ENCODE results near the gene ADCK1.
A peak's percentile ranks its signal among the peaks of the same experiment; 100 is the strongest.
"Not testable (repeated sequence)": the region's sequence is repeated elsewhere in the genome, so short reads cannot be mapped to it uniquely, and the experiment has no call there.

ADCK1 gene, protein sequence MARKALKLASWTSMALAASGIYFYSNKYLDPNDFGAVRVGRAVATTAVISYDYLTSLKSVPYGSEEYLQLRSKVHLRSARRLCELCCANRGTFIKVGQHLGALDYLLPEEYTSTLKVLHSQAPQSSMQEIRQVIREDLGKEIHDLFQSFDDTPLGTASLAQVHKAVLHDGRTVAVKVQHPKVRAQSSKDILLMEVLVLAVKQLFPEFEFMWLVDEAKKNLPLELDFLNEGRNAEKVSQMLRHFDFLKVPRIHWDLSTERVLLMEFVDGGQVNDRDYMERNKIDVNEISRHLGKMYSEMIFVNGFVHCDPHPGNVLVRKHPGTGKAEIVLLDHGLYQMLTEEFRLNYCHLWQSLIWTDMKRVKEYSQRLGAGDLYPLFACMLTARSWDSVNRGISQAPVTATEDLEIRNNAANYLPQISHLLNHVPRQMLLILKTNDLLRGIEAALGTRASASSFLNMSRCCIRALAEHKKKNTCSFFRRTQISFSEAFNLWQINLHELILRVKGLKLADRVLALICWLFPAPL

DNA sequence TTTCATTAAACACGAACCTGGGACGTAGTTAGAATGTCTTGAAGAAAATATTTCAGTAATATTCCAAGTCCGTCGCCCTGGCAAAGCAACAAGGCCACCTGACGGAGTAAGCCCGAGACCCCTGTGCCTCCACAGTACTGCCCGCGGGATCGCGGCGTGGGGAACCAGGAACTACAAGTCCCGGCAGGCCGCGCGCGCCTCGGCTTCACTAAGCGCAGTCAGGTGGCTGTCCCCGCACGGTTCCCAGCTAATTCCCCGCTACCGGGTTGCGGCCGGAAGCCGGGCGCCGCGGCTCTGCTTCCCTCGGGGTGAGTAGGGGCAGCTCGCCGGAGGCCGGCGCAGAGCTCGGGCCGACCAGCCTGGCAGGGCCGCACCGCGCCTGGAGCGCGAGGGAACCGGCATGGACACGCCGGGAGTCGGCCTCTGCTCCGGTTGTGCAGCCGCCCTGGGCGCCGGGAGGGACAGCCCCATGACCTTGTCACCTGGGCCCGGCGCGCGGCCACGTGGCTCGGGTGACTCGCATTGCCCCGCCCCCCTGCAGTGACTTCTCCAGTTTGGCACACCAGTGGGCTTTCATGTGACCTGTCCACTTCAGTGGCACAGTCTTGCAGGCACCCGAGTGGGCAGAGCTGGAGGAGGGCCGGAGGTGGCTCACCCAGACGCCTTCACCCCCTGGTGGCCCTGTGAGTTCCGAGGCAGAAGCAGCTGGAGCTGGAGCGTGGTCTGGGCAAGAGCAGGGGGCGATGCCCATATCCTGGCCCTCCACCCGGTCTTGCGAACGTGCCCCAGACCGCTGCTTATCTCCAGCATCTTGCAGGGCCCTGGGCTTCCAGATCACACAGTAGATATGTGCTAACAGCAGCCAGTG, at the start of gene ADCK1:
TSS of gene ADCK1 (plus strand) at position 247 of the 868 bp plus-strand sequence. CDS start 18,870 bp downstream, outside the sequence.
- DNase-seq, result peak; percentile 84

DNA sequence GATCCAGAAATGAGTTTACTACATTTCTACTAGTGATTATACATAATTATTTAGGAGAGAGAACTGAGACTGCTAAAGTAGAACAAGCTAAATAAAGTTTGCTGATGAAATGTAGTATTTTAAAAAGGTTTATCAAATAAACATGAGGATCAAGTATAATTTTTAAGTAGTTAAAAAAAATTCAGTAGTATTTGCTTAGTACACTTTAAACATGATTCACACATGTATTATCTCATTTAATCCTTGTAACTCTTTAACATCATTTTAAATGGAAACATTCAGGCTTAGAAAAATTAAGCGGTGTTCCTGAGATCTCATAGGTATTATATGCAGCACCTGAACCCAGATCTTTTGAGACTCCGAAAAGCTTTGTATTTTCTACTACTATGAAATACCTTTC, 47.6 kb upstream of the ADCK1 start:
- no peak for DNase-seq

DNA sequence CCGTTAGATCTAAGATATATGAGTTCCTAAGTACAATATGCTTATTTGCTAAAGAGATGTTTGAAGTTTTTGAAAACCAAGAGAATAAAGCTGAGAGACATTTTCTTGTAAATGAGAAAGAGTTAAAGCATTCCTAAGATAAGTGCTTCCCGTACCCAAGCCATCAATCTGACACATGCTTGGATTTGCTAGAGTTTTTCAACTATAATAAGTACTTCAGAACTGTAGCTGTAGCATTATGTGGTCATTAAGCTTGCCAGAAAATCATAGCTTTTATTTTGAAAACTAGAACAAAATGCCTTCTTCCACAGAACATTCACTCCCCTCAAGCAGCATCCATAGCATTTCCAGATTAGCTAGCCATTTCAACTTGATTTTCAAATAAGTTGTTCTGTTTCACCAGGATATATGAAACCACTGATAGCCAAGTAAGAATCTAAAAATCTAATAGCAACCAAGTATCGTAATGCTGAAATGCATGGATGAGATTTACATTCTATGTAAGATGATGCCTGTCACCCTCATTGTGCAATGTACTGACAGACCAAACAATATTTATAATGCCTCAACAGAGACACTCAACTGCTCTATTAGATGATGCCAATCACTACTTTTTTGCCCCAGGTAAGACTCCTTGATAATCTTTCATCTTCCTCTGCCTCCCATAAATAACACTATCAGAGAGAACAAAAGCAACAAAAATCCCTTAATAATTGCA, 47.0 kb upstream of the ADCK1 start:
- no peak for DNase-seq

DNA sequence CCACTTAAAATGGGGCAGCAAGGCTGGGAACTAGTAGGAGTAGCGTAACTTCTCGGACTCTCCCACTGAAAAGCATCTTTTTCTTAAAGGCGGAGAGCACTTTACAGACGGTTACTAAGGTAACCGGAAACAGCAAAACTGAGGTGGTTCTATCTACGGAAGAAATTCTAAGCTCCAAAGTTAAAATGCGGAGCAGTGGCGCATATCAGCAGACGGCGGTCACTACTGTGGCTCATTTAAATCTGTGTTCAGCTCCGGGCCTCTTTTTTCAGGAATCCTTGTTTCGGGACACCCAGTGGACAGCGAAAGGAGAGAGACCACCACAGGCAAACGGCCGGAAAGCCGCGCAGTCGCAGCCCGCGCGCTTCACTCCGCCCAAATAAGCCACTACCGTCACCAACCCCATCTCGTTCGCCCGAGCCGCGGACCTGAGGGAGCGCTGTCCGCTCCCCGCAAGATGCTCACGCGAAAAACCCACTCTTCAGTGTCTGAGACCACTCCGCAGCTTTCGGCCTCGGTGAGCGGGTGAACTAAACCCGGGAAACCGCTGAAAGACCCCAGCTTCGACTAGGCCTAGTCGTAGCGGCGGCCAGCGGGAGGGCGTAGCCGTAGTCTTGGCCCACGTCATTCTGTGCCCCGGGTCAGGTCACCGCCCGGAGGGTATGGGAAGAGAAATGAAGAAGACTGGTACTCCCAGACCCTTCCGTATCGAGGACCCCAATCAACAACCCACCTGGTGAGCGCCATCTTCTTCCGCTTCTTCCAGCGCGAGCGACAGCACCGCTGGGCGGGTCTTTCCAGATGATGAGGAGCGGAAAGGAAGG, 39.3 kb upstream of the ADCK1 start, which contains the start of gene SNW1:
TSS of gene SNW1 (minus strand) at position 776 of the 824 bp plus-strand sequence. CDS start at position 747, 29 bp downstream.
- peak; percentile 94 for DNase-seq

DNA sequence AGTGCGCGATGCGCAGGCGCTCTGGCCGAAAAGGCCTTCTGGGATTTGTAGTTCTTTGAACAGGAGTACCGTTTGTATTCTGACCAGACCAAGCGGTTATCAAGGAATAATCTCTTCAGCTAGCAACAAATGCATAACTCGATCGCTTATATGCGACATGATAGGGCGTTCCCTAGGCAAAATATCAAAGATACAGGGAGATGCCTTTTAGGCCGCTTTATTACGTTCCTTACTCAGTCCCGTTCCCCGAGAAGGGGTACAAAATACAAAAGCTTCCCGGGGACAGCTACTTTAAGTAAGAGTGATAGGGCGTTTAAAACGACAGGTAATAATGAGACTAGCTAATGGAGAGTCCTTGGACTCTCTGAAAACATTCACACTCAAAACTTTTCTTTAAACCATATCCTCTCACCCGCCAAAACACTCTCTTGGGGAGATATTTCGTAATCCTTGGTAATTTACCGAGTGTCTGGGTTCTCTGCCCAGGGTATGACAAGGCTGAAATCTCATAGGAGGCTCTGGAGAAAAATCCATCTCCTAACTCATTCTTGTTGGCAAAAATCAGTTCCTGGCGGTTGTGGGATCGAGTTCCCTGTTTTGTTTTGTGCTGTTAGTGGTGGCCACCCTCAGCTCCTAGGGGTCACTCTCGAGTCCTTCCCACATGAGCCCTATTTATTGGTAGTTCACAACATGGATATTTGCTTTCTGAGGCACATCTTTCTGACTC, 38.5 kb upstream of the ADCK1 start:
- DNase-seq, result peak; percentile 45

DNA sequence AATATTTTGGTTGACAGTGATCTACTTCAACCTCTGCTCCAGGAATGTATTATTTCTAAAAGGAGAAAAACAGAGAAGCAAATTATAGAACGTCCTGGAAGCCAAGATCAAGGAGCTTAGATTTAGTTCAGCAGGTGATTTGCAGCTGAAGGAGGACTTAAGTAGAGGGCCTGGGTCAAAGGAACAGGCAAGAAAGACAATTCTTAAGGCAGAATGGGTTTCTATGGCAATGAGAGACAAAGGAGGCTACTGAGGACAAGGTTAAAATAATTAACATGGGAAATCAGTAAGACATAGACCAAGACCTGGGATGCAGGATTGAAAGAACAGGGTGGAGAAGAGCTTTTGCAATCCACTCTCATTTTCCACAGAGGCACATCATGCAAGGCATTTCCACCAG, 36.6 kb upstream of the ADCK1 start:
- no peak for DNase-seq

DNA sequence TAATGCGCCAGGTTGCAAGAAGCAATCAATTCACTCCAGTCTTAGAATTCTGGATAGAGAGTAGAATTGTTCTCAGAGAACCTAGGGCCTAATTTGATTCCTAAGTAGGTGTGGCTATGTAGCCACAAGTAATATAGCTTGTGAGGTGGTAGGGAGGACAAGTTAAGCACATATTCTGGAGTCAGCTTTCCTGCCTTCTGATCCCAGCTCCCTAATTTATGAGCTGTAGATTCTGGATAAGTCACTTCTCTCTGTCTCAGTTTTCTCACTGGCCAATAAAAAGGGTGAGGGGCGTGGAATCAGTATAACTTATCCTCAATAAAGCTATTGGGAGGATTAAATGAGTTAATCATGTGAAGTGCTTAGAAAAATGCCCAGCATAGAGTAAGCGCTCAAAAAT, 35.9 kb upstream of the ADCK1 start:
- no peak for DNase-seq

DNA sequence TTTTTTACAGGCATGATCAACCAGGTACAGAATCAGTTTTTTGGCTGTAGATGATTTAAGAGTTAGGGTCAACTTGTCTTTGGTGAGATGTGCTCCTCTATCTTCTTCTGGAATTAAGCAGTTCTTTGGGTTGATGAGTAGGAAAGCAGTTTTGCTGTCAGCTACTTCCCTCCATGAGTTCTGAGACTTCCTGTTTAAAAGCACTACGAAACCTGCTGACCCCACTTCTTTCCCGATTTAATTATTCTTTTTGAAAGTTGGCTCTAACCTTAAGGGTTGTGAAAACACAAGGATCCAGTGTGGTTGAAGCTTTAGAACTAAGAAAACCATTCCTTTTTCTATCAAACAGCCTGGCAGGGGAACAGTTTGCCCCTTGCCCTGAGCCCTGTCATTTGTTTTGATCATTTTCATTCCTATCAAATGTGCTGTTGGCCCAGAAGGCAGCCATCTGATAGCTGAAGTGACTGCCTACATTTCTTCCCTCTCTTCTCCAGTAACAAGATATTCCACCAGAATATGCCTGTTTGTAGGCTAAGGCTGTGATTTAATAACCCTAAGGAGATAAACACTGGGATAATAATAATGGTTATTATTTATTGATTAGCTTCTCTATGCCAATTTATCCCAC, 31.4 kb upstream of the ADCK1 start:
- DNase-seq, result not testable (repeated sequence)

DNA sequence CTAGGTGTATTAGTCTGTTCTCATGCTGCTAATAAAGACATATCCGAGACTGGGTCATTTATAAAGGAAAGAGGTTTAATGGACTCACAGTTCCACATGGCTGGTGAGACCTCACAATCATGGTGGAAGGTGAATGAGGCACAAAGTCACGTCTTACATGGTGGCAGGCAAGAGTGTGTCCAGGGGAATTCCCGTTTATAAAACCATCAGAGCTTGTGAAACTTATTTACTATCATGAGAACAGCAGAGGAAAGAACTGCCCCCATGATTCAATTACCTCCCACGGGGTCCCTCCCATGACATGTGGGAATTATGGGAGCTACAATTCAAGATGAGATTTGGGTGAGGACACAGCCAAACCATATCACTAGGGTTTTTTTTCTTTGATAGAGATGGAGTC, 25.9 kb upstream of the ADCK1 start:
- DNase-seq, result not testable (repeated sequence)

DNA sequence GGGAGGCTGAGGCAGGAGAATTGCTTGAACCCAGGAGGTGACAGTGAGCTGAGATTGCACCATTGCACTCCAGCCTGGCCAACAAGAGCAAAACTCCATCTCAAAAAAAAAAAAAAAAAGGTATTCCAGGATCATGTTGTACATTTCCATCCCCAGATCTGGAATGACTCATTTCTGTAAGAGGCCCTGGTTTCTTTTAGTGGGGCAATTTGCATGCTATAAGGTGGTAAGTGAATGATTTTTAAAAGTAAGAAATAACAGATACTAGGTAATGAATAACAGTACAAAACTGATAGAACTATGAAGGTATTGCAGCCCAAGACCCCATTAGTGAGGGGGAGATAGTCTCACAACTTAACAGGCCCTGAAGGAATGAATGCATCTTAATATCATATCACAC, 17.7 kb upstream of the ADCK1 start:
- DNase-seq, result no peak

DNA sequence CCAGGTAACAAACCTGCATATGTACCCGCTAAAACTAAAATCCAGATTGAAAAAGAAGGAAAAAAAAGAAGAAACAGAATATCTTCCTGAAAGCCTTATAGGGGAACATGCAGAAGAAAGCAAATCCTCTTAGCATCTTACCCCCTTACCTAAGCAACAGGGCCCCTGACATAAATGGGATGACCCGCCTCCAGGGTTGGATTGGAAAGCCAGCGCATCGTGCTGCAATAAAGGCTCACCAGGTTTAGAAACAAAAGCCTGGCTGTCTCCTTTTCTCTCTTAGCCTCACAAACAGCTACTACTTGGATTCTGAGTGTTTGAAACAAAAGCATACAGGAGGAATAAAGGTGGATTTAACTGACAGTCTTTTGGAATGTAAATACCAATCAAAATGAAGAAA, 13.8 kb upstream of the ADCK1 start:
- DNase-seq, result no peak

DNA sequence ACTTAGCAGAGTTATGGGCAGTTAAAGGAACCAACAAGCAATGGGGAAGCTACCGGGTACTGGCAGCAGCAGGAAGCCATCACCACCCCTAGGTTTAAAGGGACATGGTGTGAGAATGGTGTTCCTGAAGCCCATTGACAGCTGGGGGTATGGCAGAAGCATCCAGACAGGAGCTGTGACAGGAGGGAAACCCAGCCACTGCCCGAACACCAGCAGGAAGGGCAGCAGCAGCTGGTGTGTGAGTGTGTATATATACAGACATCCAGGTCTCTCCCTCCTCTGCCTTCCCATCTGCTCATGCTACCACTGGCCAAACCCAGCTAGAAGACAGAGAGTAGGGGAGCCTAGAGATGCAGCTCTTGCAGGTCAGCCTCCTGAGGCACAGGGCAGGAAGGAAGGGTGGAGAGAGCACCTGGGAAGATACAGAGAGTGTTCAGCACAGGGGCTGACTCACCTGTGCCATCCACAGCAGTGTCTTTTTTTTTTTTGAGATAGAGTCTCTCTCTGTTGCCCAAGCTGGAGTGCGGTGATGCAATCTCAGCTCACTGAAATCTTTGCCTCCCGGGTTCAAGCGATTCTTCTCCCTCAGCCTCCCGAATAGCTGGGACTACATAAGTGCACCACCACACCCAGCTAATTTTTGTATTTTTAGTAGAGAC, 9.2 kb upstream of the ADCK1 start:
- no peak for DNase-seq

DNA sequence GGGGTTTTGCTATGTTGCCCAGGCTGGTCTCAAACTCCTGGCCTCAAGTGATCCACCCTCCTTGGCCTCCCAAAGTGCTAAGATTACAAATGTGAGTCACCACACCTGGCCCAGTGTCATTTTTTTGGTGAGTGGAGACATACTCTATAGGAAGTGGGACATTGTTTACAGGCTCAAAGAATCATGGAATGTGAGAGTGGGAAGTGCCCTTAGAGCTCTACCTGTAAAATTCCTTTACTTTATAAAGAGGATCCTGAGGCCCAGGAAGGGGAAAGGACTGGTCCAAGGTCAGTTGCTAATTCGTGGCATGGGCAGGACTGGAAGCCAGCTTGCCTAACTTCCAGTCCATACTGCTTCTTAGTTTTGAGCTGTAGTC, 8.7 kb upstream of the ADCK1 start:
- DNase-seq, result no peak

DNA sequence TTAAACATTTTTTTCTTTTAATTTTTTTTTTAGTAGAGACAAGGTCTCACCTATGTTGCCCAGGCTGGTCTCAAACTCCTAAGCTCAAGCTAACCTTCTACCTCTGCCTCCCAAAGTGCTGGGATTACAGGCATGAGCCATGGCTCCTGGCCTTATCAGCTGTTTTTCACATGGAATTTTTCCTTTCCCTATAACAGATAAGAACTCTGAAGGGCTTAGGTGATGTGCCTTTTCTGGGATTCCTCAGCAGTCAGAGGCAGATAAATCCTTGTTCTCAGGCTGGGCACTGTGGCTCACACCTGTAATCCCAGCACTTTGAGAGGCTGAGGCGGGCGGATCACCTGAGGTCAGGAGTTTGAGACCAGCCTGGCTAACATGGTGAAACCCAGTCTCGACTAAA, 6.7 kb upstream of the ADCK1 start:
- not testable (repeated sequence) for DNase-seq

DNA sequence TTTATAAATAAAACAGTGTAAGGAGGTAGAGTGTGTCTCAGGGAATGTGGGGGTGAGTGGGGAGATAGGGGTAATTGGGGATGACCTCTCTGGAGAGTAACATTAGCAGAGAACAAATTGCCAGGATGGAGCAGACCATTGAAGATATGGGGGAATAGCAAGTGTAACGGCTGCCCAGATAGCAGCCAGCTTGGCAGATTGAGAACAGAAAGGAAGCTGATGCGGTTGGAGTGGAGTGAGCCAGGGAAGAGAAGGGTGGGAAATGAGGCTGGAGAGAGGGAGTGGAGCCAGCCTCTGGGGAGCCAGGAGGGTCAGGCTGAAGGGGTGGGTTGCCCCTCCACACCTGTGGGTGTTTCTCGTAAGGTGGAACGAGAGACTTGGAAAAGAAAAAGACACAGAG, 5.6 kb upstream of the ADCK1 start:
- DNase-seq, result no peak

DNA sequence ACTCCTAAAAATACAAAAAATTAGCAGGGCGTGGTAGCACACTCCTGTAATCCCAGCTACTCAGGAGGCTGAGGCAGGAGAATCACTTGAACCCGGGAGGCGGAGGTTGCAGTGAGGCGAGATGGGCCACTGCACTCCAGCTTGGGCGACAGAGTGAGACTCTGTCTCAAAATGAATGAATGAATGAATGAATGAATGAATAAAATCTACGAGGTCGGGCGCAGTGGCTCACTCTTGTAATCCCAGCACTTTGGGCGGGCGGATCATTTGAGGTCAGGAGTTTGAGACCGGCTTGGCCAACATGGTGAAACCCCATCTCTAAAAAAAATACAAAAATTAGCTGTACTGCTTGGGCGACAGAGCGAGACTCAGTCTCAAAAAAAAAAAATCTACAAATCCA, 453 bp upstream of the ADCK1 start:
- DNase-seq, result not testable (repeated sequence)

DNA sequence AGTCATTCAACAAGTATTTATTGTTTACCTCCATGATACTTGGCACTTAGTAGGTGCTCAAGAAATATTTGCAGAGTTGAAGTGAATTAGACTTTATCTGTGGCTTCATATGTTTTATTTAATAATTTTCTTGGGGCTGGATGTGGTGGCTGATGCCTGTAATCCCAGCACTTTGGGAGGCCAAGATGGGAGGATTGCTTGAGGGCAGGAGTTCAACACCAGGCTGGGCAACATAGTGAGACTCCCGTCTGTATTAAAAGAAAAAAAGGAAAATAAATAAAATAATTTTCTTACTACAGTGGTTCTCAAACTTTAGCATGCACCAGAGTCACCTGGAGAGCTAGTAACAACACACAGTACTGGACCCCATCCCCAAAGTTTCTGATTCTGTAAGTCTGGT, 905 bp downstream of the ADCK1 start:
- DNase-seq, result no peak

DNA sequence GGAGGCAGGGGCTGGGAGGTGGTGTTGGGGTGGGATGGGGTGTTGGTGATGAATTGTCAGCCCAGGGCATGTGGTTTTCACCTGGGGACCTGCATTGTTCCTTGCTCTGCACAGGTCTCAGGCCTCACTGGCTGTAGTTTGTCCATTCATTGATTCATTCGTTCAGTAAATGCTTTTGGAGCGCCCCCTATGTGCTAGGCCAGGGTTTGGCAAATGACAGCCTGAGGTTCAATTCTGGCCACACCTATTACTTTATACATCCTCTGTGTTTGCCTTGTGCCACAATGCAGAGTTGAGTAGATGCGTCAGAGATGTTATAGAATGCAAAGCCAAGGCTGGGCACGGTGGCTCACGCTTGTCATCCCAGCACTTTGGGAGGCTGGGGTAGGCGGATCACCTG, 4.7 kb downstream of the ADCK1 start:
- DNase-seq, result no peak

DNA sequence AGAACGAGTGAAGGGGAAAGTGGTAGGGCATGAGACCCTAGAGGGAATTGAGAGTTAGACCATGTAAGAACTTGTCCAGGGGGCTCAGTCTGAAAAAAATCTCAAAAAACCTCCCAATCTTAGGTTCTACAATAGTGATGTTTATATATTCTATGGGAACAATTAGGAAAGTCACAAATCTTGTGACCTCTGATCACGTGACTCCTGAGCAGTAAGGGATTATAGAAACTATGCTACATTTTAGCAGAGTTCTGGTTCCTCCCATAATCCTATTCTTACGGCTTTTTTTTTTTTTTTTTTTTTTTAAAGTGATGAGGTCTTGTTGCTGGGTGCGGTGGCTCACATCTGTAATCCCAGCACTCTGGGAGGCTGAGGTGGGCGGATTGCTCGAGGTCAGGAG, 5.8 kb downstream of the ADCK1 start:
- DNase-seq, result no peak

DNA sequence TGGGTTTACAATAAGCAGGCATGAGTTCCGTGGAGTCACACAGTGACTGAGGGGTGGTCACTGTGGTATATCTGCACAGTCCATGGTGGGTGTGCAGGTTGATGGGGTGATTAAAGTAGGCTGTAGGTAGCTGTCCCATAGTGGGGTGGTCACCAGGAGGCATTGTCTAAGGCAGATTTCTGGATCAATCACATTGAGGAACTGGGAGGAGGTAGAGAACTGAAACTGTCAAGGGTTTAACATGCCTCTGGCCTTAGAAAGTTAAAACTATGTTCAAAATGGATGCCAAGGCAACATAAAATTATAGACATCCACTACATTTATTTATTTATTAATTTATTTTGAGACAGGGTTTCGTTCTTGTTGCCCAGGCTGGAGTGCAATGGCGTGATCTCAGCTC, 8.3 kb downstream of the ADCK1 start:
- DNase-seq, result no peak
